GM21717 (cell line): ENCODE measurements around the gene CARD9.
"Not testable (repeated sequence)": the region's sequence is repeated elsewhere in the genome, so short reads cannot be mapped to it uniquely, and the experiment has no call there.

Source experiments
- ATAC-seq: cut with Tn5 transposase; IDR thresholded peaks from one replicate; pipeline ENCODE4 v1.9.1; 2021; ENCODE audit warnings: mild to moderate bottlenecking, moderate library complexity; ENCODE audit not compliant: unreplicated experiment

The CARD9 gene

DNA sequence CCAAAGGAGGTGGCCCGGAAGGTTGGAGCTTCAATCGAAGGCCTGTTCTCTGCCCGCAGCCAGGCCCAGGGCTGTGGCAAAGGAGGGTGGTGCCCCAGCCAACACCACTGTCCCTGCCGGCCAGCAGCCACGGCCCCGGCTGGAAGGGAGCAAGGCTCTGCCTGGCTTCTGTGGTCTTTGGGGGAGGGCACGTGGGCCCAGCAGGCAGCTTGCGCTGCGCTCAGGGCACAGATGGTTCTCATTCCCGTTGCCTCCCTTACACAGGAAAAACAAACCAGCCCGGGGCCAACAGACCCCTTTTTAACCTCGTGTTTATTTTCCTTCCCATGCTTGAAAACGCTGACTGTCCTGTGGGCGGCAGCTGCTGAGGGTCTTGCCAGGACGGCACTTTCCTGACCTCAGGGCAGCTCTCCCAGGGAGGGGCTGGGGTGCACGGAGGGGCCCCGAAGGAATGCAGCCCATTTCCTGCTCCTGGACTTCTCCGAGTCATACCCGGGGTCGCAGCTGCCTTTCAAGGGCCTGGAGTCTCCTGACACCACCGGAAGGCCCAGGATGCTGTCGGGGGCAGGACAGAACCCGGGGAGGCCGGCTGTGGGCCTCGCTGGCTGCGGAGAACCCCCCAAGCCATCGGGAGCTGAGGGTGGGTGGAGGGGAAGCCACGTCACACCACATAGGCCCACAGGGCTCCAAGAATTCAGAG is 47.3 kb downstream of the CARD9 start:
- no peak for ATAC-seq

GRCh38 chr9:136325358-136325757 is 48.1 kb downstream of the CARD9 start:
- ATAC-seq, result no peak

DNA sequence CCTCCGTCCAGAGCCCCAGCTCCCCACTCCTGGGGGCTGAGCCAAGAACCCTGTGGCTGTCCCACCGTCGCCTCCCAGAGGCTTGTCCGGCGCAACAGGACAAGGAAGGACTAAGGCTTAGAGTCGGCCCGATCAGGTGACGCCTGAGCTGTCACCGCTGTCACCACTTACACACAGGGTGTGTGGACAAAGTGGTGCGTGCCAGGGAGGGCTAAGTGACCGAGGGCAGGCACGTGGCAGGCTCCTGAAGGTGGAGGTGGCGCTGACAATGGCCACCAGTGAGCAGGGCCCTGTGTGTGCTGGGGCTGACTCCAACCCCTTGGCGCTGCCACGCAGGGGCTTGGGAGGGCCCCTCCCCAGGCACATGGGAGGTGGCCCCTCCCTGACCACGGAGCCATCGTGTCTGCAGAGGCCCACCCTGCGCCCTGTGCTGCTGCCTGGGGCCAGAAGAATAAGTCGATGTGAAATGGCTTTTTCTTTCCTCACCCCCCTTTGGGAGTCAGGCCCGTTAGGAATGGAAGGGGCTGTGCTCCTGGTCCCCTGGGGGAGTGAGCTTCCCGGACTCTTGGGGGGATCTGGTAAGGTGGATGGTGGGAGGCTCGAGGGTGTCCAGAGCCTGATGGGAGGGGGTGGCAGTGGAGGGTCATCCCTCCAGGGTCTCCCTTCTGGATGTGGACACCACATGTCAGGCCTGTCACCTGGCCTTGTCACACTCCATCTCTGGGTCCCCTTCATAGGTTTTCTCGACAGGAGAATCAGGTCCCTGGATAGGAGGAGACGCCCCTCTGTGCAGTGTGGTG is 48.8 kb downstream of the CARD9 start:
- no peak for ATAC-seq

DNA sequence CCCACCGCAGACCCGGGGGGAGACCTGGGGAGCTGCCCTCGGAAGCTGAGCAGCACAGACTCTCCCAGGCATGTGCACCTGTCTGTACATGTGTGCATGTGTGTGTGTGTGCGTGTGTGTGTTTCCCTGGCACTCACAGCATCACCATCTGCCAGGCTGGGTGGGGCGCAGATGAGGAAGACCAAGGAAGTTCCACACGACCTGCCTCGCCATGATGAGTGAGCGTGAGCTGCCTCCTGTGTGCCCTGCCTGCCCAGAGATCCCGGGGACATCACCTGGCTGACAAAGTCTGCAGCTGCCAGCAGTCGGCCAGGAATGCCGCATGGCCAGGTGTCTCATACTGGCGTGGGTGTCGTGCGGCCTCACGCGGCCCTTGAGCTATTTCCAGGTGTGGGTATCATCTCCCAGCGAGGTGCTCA is 50.1 kb downstream of the CARD9 start:
- ATAC-seq, result no peak

DNA sequence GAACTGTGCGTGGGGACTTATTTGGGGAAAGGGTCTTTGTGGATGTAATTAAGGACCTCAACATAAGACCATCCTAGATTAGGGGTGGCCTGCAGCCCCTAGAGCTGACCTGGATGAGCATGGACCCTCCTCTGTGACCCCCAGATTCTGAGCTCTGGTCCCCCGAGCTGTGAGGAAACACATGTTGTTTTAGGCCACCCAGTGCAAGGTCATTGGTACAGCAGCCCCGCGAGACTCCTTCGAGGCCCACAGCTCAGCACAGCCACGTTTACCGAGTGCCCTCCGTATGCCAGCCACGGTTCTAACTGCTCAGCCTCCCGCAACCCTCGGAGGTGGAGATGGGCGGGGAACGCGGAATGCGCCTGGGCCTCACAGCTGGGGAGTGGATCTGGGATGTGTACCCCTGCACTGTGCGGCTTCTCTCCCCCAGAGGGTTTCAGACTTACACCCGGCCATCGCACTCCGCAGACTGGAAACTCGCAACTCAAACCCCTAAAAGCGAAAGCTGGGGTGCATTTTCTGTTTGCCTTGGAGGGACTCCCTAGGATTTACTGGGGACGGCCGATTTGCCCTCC is 50.6 kb downstream of the CARD9 start:
- ATAC-seq, result no peak

DNA sequence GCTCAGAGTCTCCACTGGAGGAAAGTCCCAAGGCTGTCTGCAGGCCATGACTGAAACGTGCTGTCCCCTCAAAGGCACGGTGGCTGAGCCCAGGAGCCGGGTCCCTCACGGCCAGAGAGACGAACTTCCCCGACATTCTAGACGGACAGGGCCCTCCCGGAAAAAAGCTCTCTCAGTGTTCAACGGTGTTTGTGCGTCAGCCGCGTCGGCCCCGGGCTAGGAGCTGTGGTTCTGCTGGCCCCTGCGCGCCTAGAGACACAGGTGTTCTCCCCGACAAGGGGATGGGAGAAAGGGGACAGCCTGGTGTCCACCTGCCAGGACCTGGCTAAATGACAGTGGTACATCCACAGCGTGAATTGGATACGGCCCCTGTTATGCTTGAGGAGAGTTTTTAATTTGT is 51.9 kb downstream of the CARD9 start:
- no peak for ATAC-seq

GRCh38 chr9:136320972-136321371 is 52.5 kb downstream of the CARD9 start:
- not testable (repeated sequence) for ATAC-seq

DNA sequence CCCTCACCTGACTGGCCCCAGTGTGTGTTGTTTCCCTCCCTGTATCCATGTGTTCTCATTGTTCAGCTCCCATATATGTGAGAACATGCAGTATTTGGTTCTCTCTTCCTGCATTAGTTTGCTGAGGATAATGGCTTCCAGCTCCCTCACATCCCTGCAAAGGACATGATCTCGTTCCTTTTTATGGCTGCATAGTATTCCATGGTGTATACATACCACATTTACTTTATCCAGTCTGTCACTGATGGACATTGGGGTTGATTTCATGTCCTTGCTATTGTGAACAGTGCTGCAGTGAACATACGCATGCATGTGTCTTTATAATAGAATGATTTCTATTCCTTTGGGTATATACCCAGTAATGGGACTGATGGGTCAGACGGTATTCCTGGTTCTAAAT is 53.5 kb downstream of the CARD9 start:
- not testable (repeated sequence) for ATAC-seq

- not testable (repeated sequence) for ATAC-seq
Measured at GRCh38 chr9:136319244-136319643, 54.2 kb downstream of the CARD9 start.

- ATAC-seq, result no peak
Measured at GRCh38 chr9:136318776-136319241, 54.7 kb downstream of the CARD9 start.

GRCh38 chr9:136318111-136318775 is 55.2 kb downstream of the CARD9 start:
- no peak for ATAC-seq

DNA sequence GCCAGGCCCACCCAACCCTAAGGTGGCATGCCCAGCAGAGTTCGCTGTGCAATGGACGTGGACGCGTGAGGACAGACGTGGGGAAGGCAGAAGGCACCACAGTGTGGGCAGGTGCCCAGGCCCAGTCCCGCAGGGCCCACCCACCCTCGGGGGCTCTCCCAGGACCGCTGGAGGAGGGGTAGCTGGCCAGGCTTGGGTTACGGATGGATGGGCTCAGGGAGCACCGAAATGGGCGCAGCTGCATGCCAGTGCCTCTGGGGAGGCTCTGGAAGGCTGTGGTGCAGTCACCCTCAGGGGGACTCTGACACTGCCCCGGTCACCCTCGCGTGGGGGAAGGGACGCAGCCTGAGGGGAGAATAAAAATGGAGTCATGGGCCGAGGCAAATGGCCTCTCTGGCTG is 55.8 kb downstream of the CARD9 start:
- ATAC-seq, result no peak

DNA sequence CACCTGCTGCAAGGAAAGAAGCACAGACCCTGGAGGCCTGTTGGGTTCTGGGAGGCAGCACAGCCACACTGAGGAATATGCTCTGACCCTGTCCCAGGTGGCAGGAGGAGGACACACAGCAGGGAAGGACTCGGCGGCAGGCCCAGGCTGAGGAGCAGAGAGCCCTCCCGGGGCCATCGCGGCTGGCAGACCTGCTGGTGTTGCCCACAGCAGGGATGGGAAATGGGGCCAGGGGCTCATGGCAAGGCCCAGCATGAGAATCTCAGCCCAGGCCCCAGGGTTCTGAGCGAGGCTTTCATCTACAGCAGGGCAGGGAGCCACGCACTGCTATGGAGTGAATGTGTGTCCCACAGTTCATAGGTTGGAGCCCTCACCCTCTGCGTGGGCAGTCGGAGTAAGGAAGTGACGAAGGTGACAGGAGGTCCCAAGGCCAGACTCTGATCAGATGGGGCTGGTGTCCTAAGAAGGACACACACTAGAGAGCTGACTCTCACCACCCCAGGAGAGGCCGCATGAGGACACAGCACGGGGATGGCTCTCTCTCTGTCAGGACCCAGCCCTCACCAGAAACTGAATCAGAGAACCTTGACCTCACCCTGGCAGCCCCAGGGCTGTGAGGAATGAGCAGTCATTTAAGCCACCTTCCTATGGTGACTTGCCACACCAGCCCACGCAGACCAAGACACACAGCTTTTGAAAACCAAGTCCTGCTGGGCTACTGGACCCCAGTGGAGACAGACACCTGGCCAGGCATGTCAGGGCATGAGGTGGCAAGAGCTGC is 56.4 kb downstream of the CARD9 start:
- no peak for ATAC-seq

DNA sequence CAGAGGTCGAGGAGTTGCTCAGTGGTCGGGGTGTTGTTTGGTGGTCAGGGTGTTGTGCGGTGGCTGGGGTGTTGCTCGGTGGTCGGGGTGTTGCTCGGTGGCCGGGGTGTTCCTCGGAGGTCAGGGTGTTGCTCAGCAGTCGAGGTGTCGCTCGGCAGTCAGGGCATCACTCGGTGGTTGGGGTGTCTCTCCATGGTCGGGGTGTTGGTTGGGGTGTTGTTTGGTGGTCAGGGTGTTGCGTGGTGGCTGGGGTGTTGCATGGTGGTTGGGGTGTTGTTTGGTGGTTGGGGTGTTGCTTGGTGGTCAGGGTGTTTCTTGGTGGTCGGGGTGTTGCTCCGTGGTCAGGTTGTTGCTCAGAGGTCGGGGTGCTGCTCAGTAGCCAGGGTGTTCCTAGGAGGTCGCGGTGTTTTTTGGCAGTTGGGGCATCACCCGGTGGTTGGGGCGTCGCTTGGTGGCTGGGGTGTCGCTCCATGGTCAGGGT is 57.2 kb downstream of the CARD9 start:
- no peak for ATAC-seq

- no peak for ATAC-seq
Measured at GRCh38 chr9:136314944-136315343, 58.5 kb downstream of the CARD9 start.

DNA sequence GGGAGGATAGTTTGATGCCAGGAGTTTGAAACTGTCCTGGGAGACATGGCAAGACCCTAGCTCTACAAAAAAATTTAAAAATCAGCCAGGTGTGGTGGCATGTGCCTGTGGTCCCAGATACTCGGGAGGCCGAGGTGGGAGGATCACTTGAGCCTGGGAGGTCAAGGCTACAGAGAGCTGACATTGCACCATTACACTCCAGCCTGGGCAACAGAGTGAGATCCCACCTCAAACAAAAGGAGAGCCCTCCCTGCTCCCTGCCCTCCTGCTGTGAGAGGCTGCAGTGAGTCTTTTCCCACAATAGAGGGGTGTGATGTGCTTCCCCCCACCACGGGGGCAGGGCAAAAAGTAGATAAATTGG is 59.4 kb downstream of the CARD9 start:
- ATAC-seq, result no peak
